HepG2 (cell line): ENCODE data around the gene PITPNM2. TPM values are rescaled to one million over a fixed set of nuclear protein-coding genes. Genes with fewer than 3 reads are reported as not detected.

Experiments
- AHR ChIP-seq: IDR thresholded peaks from 2 replicates; pipeline ENCODE4 v1.6.1; 2018; ENCODE audit warnings: missing genetic modification reagents, missing compliant biosample characterization
- CBFB ChIP-seq: sonication (generic); formaldehyde crosslinking; IDR thresholded peaks from 2 replicates; pipeline ENCODE4 v1.4.0; 2020; ENCODE audit warnings: missing genetic modification reagents
- CBX2 ChIP-seq, 2 experiments: fragments of 200-600 bp in 1 of 2; sonication (generic); formaldehyde crosslinking in 1 of 2; IDR thresholded peaks; 2 replicates each; pipeline versions ENCODE4 v1.7.0 to v1.8.1; 2018 to 2022; ENCODE audit warnings: low read depth in 2 of 2, low read length in 1 of 2, mild to moderate bottlenecking in 1 of 2, missing genetic modification reagents in 1 of 2
- MAZ ChIP-seq, 2 experiments: sonication (generic) in 1 of 2; formaldehyde crosslinking in 1 of 2; IDR thresholded peaks; 2 replicates each; pipeline versions ENCODE4 v1.5.0 to v1.6.1; 2012 to 2020; ENCODE audit warnings: low read depth in 2 of 2, mild to moderate bottlenecking in 2 of 2, borderline replicate concordance in 1 of 2, improper control_type of control experiment in 1 of 2, low read length in 1 of 2, missing genetic modification reagents in 1 of 2, moderate library complexity in 1 of 2
- MTF2 ChIP-seq: sonication (generic); formaldehyde crosslinking; IDR thresholded peaks from 2 replicates; pipeline ENCODE4 v1.5.0; 2020; ENCODE audit warnings: missing genetic modification reagents, borderline replicate concordance
- NFATC3 ChIP-seq: sonication (generic); formaldehyde crosslinking; IDR thresholded peaks from 2 replicates; pipeline ENCODE4 v1.5.1; 2020; ENCODE audit warnings: mild to moderate bottlenecking, missing genetic modification reagents
- POLR2AphosphoS2 ChIP-seq: IDR thresholded peaks from 2 replicates; pipeline ENCODE4 v1.6.1; 2011; ENCODE audit warnings: low read depth, low read length, improper control_type of control experiment
- SNAI1 ChIP-seq: sonication (generic); formaldehyde crosslinking; IDR thresholded peaks from 2 replicates; pipeline ENCODE4 v1.5.0; 2020; ENCODE audit warnings: mild to moderate bottlenecking, missing genetic modification reagents, borderline replicate concordance
- TAF1 ChIP-seq: sonication (generic); formaldehyde crosslinking; IDR thresholded peaks from 2 replicates; pipeline ENCODE4 v1.4.0; 2020; ENCODE audit warnings: missing genetic modification reagents
- TMF1 ChIP-seq: sonication (generic); formaldehyde crosslinking; IDR thresholded peaks from 2 replicates; pipeline ENCODE4 v1.8.1; 2022; ENCODE audit warnings: low read depth, missing genetic modification reagents
- ZBTB3 ChIP-seq: sonication (generic); formaldehyde crosslinking; IDR thresholded peaks from 2 replicates; pipeline ENCODE4 v1.4.0; 2020; ENCODE audit warnings: low read depth, mild to moderate bottlenecking, moderate library complexity, missing genetic modification reagents, borderline replicate concordance
- ZNF264 ChIP-seq: sonication (generic); formaldehyde crosslinking; IDR thresholded peaks from 2 replicates; pipeline ENCODE4 v1.4.0; 2020; ENCODE audit warnings: missing genetic modification reagents
- ZNF460 ChIP-seq: sonication (generic); formaldehyde crosslinking; IDR thresholded peaks from 2 replicates; pipeline ENCODE4 v1.5.1; 2020; ENCODE audit warnings: missing genetic modification reagents, mild to moderate bottlenecking, borderline replicate concordance
- ZNF839 ChIP-seq: sonication (generic); formaldehyde crosslinking; IDR thresholded peaks from 2 replicates; pipeline ENCODE4 v1.4.0; 2020; ENCODE audit warnings: missing genetic modification reagents, mild to moderate bottlenecking, borderline replicate concordance
- ZNF879 ChIP-seq: sonication (generic); formaldehyde crosslinking; IDR thresholded peaks from 2 replicates; pipeline ENCODE4 v1.8.1; 2023; ENCODE audit warnings: missing genetic modification reagents
- ZSCAN25 ChIP-seq: sonication (generic); formaldehyde crosslinking; IDR thresholded peaks from 2 replicates; pipeline ENCODE4 v1.8.0; 2022; ENCODE audit warnings: mild to moderate bottlenecking, missing genetic modification reagents
- polyA plus RNA-seq, 8 experiments: library from polyadenylated mRNA; depleted of rRNA in 3 of 8; stranded (reverse) in 7 of 8; unstranded in 1 of 8; fragments of >200 nt; fragmentation: Illumina TruSeq in 4 of 8; extraction: Trizol in 4 of 8; gene quantifications; 2 replicates each; pipeline versions ENCODE4 v1.2.1 to v1.2.3, GENCODE V29; 2011 to 2016; ENCODE audit warnings: low read depth in 4 of 8, missing spikeins in 1 of 8, mixed read lengths in 1 of 8; ENCODE audit not compliant: insufficient read depth in 1 of 8
- total RNA-seq, 5 experiments: library from RNA; depleted of rRNA; stranded (reverse); fragments of >200 nt; fragmentation: Illumina TruSeq; extraction: Trizol; gene quantifications; 2 replicates each; pipeline ENCODE4 v1.2.3, GENCODE V29; 2016; ENCODE audit warnings: low read depth in 1 of 5
- TF ChIP-seq, protein P1 (sequence below): fragments of 450-650 bp; IDR thresholded peaks from 2 replicates; pipeline ENCODE4 v1.6.1; 2017
- TF ChIP-seq, protein P2 (sequence below): sonication (generic); formaldehyde crosslinking; IDR thresholded peaks from 2 replicates; pipeline ENCODE4 v1.4.0; 2020; ENCODE audit warnings: missing genetic modification reagents
- TF ChIP-seq, protein P3 (sequence below): sonication (generic); formaldehyde crosslinking; IDR thresholded peaks from 2 replicates; pipeline ENCODE4; 2020; ENCODE audit warnings: missing genetic modification reagents, mild to moderate bottlenecking, borderline replicate concordance
- TF ChIP-seq, protein P4 (sequence below): IDR thresholded peaks from 2 replicates; pipeline ENCODE4 v1.6.1; 2016; ENCODE audit warnings: missing compliant biosample characterization, missing genetic modification reagents, borderline replicate concordance

The PITPNM2 gene
- total and polyA plus RNA-seq, 2 of the 13 experiments (the other 11 are each of a cell fraction or from before 2014, with no cell fraction given), result 4.2 to 5.3 TPM

DNA sequence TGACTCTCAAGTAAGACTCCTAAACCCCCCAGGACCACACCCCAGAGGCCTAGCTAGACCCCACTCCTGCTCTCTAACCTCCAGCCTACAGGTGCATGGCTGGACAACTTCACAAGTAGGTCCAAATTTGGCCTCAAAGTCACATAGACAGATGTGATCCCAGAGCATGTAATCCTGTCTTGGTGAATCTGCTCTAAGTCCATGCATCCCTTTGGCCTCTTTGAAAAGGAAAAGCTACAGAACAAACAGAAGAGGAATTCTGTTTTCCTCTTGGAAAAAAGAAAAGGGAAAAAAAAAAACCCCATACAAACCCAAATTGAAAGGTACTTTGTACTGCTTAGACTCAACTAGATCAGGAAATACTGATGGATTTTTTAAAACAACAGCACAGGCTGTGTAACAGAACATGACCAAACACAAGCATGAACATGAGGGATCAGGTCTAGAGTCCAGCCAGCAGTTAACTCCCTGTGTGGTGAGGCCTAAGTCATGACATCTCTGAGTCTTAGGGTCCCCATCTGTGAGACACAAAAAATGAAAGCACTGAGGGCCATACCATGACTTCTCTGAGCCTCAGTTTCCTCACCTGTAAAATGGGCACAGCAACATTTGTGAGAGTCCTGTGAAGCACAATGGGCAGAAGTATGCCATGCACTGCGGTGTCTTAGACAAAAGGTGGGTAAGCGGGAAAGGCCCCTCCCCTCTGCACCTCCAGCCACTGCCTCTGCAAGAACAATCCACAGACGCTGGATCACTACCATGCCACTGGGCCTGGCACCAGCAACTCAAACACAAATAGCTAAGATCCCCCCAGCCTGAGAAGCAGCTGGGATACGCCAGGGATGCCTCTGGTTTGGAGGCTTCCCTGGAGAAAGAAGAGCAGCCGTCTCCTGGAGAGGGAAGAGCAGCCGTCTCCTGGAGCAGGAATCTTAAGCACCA, 9.9 kb downstream of the PITPNM2 start (continued):
- no peak for TF ChIP-seq MTF2 (CRISPR knock-in tag)
- peak; percentile 16; the same call in 1 of the 2 replicates for TF ChIP-seq SNAI1 (CRISPR knock-in tag)
- TF ChIP-seq MAZ (IDR thresholded peaks at IDR 0.05; ENCODE audit: borderline replicate concordance, low read depth, low read length), result 0 out of 2 replicates have a peak, but pooled peaks have one; percentile 12
- TF ChIP-seq MAZ (CRISPR knock-in tag; IDR thresholded peaks at IDR 0.05; ENCODE audit: low read depth), result 0 out of 2 replicates have a peak, but pooled peaks have one; percentile 36
- no peak for TF ChIP-seq AHR (CRISPR knock-in tag)
- TF ChIP-seq, protein P1, sequence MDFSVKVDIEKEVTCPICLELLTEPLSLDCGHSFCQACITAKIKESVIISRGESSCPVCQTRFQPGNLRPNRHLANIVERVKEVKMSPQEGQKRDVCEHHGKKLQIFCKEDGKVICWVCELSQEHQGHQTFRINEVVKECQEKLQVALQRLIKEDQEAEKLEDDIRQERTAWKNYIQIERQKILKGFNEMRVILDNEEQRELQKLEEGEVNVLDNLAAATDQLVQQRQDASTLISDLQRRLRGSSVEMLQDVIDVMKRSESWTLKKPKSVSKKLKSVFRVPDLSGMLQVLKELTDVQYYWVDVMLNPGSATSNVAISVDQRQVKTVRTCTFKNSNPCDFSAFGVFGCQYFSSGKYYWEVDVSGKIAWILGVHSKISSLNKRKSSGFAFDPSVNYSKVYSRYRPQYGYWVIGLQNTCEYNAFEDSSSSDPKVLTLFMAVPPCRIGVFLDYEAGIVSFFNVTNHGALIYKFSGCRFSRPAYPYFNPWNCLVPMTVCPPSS, result no peak
- no peak for TF ChIP-seq ZSCAN25 (CRISPR knock-in tag)
- peak; percentile 33 for TF ChIP-seq ZNF264 (CRISPR knock-in tag)
- no peak for TF ChIP-seq POLR2AphosphoS2
- TF ChIP-seq CBX2 (IDR thresholded peaks at IDR 0.05; ENCODE audit: low read depth, low read length), result no peak
- TF ChIP-seq CBX2 (CRISPR knock-in tag; IDR thresholded peaks at IDR 0.05; ENCODE audit: low read depth), result no peak
- TF ChIP-seq TMF1, result no peak
- no peak for TF ChIP-seq NFATC3
- no peak for TF ChIP-seq TAF1
- TF ChIP-seq, protein P2, sequence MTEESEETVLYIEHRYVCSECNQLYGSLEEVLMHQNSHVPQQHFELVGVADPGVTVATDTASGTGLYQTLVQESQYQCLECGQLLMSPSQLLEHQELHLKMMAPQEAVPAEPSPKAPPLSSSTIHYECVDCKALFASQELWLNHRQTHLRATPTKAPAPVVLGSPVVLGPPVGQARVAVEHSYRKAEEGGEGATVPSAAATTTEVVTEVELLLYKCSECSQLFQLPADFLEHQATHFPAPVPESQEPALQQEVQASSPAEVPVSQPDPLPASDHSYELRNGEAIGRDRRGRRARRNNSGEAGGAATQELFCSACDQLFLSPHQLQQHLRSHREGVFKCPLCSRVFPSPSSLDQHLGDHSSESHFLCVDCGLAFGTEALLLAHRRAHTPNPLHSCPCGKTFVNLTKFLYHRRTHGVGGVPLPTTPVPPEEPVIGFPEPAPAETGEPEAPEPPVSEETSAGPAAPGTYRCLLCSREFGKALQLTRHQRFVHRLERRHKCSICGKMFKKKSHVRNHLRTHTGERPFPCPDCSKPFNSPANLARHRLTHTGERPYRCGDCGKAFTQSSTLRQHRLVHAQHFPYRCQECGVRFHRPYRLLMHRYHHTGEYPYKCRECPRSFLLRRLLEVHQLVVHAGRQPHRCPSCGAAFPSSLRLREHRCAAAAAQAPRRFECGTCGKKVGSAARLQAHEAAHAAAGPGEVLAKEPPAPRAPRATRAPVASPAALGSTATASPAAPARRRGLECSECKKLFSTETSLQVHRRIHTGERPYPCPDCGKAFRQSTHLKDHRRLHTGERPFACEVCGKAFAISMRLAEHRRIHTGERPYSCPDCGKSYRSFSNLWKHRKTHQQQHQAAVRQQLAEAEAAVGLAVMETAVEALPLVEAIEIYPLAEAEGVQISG (CRISPR knock-in tag), result no peak
- TF ChIP-seq ZNF460, result no peak
- no peak for TF ChIP-seq ZBTB3 (CRISPR knock-in tag)
- TF ChIP-seq, protein P3, sequence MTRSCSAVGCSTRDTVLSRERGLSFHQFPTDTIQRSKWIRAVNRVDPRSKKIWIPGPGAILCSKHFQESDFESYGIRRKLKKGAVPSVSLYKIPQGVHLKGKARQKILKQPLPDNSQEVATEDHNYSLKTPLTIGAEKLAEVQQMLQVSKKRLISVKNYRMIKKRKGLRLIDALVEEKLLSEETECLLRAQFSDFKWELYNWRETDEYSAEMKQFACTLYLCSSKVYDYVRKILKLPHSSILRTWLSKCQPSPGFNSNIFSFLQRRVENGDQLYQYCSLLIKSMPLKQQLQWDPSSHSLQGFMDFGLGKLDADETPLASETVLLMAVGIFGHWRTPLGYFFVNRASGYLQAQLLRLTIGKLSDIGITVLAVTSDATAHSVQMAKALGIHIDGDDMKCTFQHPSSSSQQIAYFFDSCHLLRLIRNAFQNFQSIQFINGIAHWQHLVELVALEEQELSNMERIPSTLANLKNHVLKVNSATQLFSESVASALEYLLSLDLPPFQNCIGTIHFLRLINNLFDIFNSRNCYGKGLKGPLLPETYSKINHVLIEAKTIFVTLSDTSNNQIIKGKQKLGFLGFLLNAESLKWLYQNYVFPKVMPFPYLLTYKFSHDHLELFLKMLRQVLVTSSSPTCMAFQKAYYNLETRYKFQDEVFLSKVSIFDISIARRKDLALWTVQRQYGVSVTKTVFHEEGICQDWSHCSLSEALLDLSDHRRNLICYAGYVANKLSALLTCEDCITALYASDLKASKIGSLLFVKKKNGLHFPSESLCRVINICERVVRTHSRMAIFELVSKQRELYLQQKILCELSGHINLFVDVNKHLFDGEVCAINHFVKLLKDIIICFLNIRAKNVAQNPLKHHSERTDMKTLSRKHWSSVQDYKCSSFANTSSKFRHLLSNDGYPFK (CRISPR knock-in tag), result no peak
- no peak for TF ChIP-seq ZNF879 (CRISPR knock-in tag)
- no peak for TF ChIP-seq CBFB
- TF ChIP-seq, protein P4, sequence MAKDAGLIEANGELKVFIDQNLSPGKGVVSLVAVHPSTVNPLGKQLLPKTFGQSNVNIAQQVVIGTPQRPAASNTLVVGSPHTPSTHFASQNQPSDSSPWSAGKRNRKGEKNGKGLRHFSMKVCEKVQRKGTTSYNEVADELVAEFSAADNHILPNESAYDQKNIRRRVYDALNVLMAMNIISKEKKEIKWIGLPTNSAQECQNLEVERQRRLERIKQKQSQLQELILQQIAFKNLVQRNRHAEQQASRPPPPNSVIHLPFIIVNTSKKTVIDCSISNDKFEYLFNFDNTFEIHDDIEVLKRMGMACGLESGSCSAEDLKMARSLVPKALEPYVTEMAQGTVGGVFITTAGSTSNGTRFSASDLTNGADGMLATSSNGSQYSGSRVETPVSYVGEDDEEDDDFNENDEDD (CRISPR knock-in tag), result no peak
- no peak for TF ChIP-seq ZNF839 (CRISPR knock-in tag)
